WTC11 (cell line): ENCODE measurements around the gene CFAP221. TPM values are rescaled to one million over a fixed set of nuclear protein-coding genes. Genes with fewer than 3 reads are reported as not detected.

Experiments
- ATAC-seq: fragments of 200-7000 bp; cut with Tn5 transposase; 2 replicates; pipeline ENCODE4 v1.10.0; 2021; ENCODE audit warnings: mild to moderate bottlenecking, moderate library complexity
- CTCF ChIA-PET: fragments of 300-600 bp; sonication (Branson Sonifier 250); formaldehyde crosslinking; loops from one replicate; lab custom pipeline; 2021; ENCODE audit warnings: antibody characterized with exemption; lab: Charles Lee
- POLR2A ChIA-PET: fragments of 350-600 bp; sonication (Branson Sonifier 250); formaldehyde crosslinking; loops from one replicate; lab custom pipeline; 2021; ENCODE audit warnings: antibody characterized with exemption; lab: Charles Lee
- DNase-seq: peaks from one replicate; pipeline ENCODE4 v3.0.0; 2021; ENCODE audit warnings: low spot score
- H3K27ac Mint-ChIP-seq: 2 replicates; pipeline ENCODE4 v1.8.0; 2021; ENCODE audit warnings: mixed read lengths
- H3K27me3 Mint-ChIP-seq: 2 replicates; pipeline ENCODE4 v1.8.0; 2021; ENCODE audit warnings: low read depth, mild to moderate bottlenecking, moderate library complexity, mixed read lengths
- H3K36me3 Mint-ChIP-seq: 2 replicates; pipeline ENCODE4 v1.8.0; 2021; ENCODE audit warnings: mixed read lengths
- H3K4me1 Mint-ChIP-seq: 2 replicates; pipeline ENCODE4 v1.8.0; 2022; ENCODE audit warnings: mixed read lengths
- H3K4me3 Mint-ChIP-seq: 2 replicates; pipeline ENCODE4 v1.8.0; 2021; ENCODE audit warnings: mild to moderate bottlenecking, moderate library complexity, mixed read lengths
- H3K9me3 Mint-ChIP-seq: 2 replicates; pipeline ENCODE4 v1.8.0; 2021; ENCODE audit warnings: mixed read lengths
- ATF1 ChIP-seq: sonication (generic); formaldehyde crosslinking; IDR thresholded peaks from 2 replicates; pipeline ENCODE4 v1.8.1; 2023; ENCODE audit warnings: mild to moderate bottlenecking, moderate library complexity, missing genetic modification reagents
- FOXJ3 ChIP-seq: sonication (generic); formaldehyde crosslinking; IDR thresholded peaks from 2 replicates; pipeline ENCODE4 v1.9.0; 2021; ENCODE audit warnings: missing genetic modification reagents, mild to moderate bottlenecking, borderline replicate concordance
- FOXK1 ChIP-seq: sonication (generic); formaldehyde crosslinking; IDR thresholded peaks from 2 replicates; pipeline ENCODE4 v1.8.0; 2022; ENCODE audit warnings: mild to moderate bottlenecking, moderate library complexity, missing genetic modification reagents
- FOXP1 ChIP-seq: sonication (generic); formaldehyde crosslinking; IDR thresholded peaks from 2 replicates; pipeline ENCODE4 v1.8.0; 2022; ENCODE audit warnings: missing genetic modification reagents, mild to moderate bottlenecking, moderate library complexity, borderline replicate concordance
- HMGA2 ChIP-seq: fragments of 250-450 bp; sonication (Bioruptor Pico); IDR thresholded peaks from 2 replicates; pipeline ENCODE4 v1.4.0; 2021; ENCODE audit warnings: mild to moderate bottlenecking, moderate library complexity
- JUN ChIP-seq: sonication (generic); formaldehyde crosslinking; IDR thresholded peaks from 2 replicates; pipeline ENCODE4 v1.8.0; 2023; ENCODE audit warnings: mild to moderate bottlenecking, missing genetic modification reagents
- MXD4 ChIP-seq: fragments of 250-450 bp; sonication (Bioruptor Pico); IDR thresholded peaks from 2 replicates; pipeline ENCODE4 v1.8.0; 2021; ENCODE audit warnings: mild to moderate bottlenecking, moderate library complexity, borderline replicate concordance
- NR3C1 ChIP-seq: sonication (generic); formaldehyde crosslinking; conservative IDR thresholded peaks from 2 replicates; pipeline ENCODE4 v1.8.1; 2023; ENCODE audit warnings: low read depth, mild to moderate bottlenecking, missing genetic modification reagents
- PRRX2 ChIP-seq: fragments of 250-450 bp; sonication (Bioruptor Pico); IDR thresholded peaks from 2 replicates; pipeline ENCODE4 v1.8.0; 2021; ENCODE audit warnings: mild to moderate bottlenecking
- SP1 ChIP-seq: sonication (generic); formaldehyde crosslinking; conservative IDR thresholded peaks from 2 replicates; pipeline ENCODE4 v1.8.1; 2022; ENCODE audit warnings: missing genetic modification reagents
- TCF7 ChIP-seq: sonication (generic); formaldehyde crosslinking; IDR thresholded peaks from 2 replicates; pipeline ENCODE4 v1.8.0; 2022; ENCODE audit warnings: mild to moderate bottlenecking, low read depth, missing genetic modification reagents, moderate library complexity
- TEAD1 ChIP-seq: sonication (generic); formaldehyde crosslinking; IDR thresholded peaks from 2 replicates; pipeline ENCODE4 v1.8.0; 2022; ENCODE audit warnings: mild to moderate bottlenecking, missing genetic modification reagents
- TEAD4 ChIP-seq: sonication (generic); formaldehyde crosslinking; IDR thresholded peaks from 2 replicates; pipeline ENCODE4 v1.8.0; 2022; ENCODE audit warnings: mild to moderate bottlenecking, missing genetic modification reagents
- TP53 ChIP-seq: sonication (generic); formaldehyde crosslinking; IDR thresholded peaks from 2 replicates; pipeline ENCODE4 v1.8.1; 2023; ENCODE audit warnings: mild to moderate bottlenecking, missing genetic modification reagents
- ZNF232 ChIP-seq: sonication (generic); formaldehyde crosslinking; IDR thresholded peaks from 2 replicates; pipeline ENCODE4 v1.8.0; 2022; ENCODE audit warnings: mild to moderate bottlenecking, missing genetic modification reagents
- total RNA-seq: library from RNA; stranded (reverse); gene quantifications from 3 replicates; pipeline ENCODE4 v1.2.3, GENCODE V29; 2021
- TF ChIP-seq, protein P1 (sequence below): fragments of 250-450 bp; sonication (Bioruptor Pico); IDR thresholded peaks from 2 replicates; pipeline ENCODE4 v1.9.0; 2021; ENCODE audit warnings: moderate library complexity, mild to moderate bottlenecking, inconsistent platforms, borderline replicate concordance
- TF ChIP-seq, protein P2 (sequence below): sonication (generic); formaldehyde crosslinking; IDR thresholded peaks from 2 replicates; pipeline ENCODE4 v1.8.0; 2022; ENCODE audit warnings: mild to moderate bottlenecking, missing genetic modification reagents
- TF ChIP-seq, protein P3 (sequence below): sonication (generic); formaldehyde crosslinking; IDR thresholded peaks from 2 replicates; pipeline ENCODE4 v1.8.1; 2023; ENCODE audit warnings: mild to moderate bottlenecking, missing genetic modification reagents, moderate library complexity
- TF ChIP-seq, protein P4 (sequence below): sonication (generic); formaldehyde crosslinking; IDR thresholded peaks from 2 replicates; pipeline ENCODE4 v1.8.1; 2022; ENCODE audit warnings: low read depth, mild to moderate bottlenecking, moderate library complexity, missing genetic modification reagents, borderline replicate concordance
- TF ChIP-seq, protein P5 (sequence below): sonication (generic); formaldehyde crosslinking; IDR thresholded peaks from 2 replicates; pipeline ENCODE4 v1.8.1; 2022; ENCODE audit warnings: missing genetic modification reagents, borderline replicate concordance

The CFAP221 gene
- total RNA-seq, 1 experiment from 2014 or later = 0.35 TPM

DNA sequence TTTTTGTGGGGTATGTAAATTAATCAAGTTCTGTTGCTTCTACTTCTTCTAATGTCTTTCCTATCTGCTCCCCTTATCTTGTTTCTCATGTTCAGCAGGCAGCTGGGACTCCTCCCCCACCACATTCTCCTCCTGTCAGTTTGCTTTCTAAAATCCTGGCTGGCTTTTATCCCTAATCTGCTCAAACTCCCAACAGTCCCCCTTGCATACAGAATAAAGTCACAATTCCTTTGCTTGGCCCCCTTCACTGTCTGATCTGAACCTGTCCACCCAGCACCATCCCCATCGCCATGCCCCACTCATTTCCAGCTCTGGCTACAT, 2.2 kb downstream of the CFAP221 start:
- peaks cover 32% of the 10 kb centered on the region for H3K27me3 Mint-ChIP-seq
- no peak overlapping the region for H3K27ac Mint-ChIP-seq
- ATAC-seq (no peak), DNase-seq (no peak)
- ChIA-PET CTCF (no interaction called here), POLR2A (no interaction called here)
- no peaks in the 10 kb centered on the region for H3K9me3 Mint-ChIP-seq
- H3K36me3 Mint-ChIP-seq = no peaks in the 10 kb centered on the region
- H3K4me1 Mint-ChIP-seq = peaks cover 6% of the 10 kb centered on the region
- no peak overlapping the region for H3K4me3 Mint-ChIP-seq
- no peak for TF ChIP-seq SP1
- TF ChIP-seq, protein P1, sequence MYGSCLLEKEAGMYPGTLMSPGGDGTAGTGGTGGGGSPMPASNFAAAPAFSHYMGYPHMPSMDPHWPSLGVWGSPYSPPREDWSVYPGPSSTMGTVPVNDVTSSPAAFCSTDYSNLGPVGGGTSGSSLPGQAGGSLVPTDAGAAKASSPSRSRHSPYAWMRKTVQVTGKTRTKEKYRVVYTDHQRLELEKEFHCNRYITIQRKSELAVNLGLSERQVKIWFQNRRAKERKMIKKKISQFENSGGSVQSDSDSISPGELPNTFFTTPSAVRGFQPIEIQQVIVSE (CRISPR knock-in tag) = no peak
- TF ChIP-seq FOXK1 (CRISPR knock-in tag) = no peak
- TF ChIP-seq, protein P2, sequence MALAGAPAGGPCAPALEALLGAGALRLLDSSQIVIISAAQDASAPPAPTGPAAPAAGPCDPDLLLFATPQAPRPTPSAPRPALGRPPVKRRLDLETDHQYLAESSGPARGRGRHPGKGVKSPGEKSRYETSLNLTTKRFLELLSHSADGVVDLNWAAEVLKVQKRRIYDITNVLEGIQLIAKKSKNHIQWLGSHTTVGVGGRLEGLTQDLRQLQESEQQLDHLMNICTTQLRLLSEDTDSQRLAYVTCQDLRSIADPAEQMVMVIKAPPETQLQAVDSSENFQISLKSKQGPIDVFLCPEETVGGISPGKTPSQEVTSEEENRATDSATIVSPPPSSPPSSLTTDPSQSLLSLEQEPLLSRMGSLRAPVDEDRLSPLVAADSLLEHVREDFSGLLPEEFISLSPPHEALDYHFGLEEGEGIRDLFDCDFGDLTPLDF (CRISPR knock-in tag) = no peak
- TF ChIP-seq, protein P3, sequence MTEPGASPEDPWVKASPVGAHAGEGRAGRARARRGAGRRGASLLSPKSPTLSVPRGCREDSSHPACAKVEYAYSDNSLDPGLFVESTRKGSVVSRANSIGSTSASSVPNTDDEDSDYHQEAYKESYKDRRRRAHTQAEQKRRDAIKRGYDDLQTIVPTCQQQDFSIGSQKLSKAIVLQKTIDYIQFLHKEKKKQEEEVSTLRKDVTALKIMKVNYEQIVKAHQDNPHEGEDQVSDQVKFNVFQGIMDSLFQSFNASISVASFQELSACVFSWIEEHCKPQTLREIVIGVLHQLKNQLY = no peak
- no peak for TF ChIP-seq FOXP1 (CRISPR knock-in tag)

DNA sequence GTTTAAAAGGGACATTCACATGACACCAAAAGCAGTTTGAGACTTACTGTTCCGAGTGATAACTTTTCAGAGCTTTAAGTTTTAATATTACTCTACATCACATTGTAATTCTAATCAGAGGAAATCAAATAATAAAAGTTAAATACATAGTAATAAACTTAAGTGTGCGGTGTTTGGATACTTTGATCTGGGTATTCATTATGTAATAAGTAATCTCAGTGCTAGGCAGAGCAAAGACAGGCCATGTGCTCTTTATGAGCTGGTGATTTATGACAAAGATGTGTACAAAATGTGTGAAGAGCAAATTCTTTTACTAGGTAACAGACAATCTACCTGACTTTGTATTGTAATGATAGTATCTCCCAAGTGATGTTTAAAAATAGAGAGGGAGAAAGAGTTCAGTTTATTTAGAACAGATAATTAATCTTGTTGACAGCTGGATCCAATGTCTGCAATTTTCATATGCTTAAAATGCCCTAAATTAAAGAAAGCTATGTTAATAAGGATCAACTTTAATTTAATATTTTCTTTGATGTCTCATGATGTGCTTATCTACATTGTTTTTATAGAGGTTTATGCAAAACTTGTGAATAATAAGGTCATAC, 4.4 kb downstream of the CFAP221 start:
- no peak for DNase-seq
- H3K36me3 Mint-ChIP-seq = no peaks in the 10 kb centered on the region
- no peak overlapping the region for H3K27ac Mint-ChIP-seq
- H3K4me3 Mint-ChIP-seq = no peak overlapping the region
- H3K27me3 Mint-ChIP-seq = peaks cover 24% of the 10 kb centered on the region
- ATAC-seq = no peak
- POLR2A ChIA-PET = no interaction called here
- no peaks in the 10 kb centered on the region for H3K9me3 Mint-ChIP-seq
- peaks cover 6% of the 10 kb centered on the region for H3K4me1 Mint-ChIP-seq
- TF ChIP-seq TCF7 (CRISPR knock-in tag) (no peak), FOXJ3 (CRISPR knock-in tag) (no peak), TP53 (CRISPR knock-in tag) (no peak), NR3C1 (CRISPR knock-in tag) (no peak), HMGA2 (CRISPR knock-in tag) (no peak), FOXK1 (CRISPR knock-in tag) (no peak), TEAD4 (CRISPR knock-in tag) (no peak), PRRX2 (CRISPR knock-in tag) (no peak), TEAD1 (CRISPR knock-in tag) (no peak), MXD4 (CRISPR knock-in tag) (no peak), JUN (no peak), ATF1 (no peak), ZNF232 (CRISPR knock-in tag) (no peak)
- TF ChIP-seq, protein P4, sequence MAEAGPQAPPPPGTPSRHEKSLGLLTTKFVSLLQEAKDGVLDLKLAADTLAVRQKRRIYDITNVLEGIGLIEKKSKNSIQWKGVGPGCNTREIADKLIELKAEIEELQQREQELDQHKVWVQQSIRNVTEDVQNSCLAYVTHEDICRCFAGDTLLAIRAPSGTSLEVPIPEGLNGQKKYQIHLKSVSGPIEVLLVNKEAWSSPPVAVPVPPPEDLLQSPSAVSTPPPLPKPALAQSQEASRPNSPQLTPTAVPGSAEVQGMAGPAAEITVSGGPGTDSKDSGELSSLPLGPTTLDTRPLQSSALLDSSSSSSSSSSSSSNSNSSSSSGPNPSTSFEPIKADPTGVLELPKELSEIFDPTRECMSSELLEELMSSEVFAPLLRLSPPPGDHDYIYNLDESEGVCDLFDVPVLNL (CRISPR knock-in tag) = no peak
- TF ChIP-seq, protein P5, sequence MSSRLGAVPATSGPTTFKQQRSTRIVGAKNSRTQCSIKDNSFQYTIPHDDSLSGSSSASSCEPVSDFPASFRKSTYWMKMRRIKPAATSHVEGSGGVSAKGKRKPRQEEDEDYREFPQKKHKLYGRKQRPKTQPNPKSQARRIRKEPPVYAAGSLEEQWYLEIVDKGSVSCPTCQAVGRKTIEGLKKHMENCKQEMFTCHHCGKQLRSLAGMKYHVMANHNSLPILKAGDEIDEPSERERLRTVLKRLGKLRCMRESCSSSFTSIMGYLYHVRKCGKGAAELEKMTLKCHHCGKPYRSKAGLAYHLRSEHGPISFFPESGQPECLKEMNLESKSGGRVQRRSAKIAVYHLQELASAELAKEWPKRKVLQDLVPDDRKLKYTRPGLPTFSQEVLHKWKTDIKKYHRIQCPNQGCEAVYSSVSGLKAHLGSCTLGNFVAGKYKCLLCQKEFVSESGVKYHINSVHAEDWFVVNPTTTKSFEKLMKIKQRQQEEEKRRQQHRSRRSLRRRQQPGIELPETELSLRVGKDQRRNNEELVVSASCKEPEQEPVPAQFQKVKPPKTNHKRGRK (CRISPR knock-in tag) = no peak
- TF ChIP-seq, all 79 proteins: peak for 0
- CTCF ChIA-PET = interaction anchor here (1.6 kb wide), 1 partner anchor 72 kb away, joined by 4 read pairs; no protein-coding TSS in a partner anchor
